Activated CD4-positive, alpha-beta T cell treated with anti-CD3 and anti-CD28 coated beads for 24 hours (primary cell): ENCODE data around the gene GZMM.

Experiments used
- DNase-seq, 2 donors: peaks; one replicate each; pipeline ENCODE4 v3.0.0-alpha.2; 2020; ENCODE audit warnings: low read depth in 2 of 2

GZMM gene

DNA sequence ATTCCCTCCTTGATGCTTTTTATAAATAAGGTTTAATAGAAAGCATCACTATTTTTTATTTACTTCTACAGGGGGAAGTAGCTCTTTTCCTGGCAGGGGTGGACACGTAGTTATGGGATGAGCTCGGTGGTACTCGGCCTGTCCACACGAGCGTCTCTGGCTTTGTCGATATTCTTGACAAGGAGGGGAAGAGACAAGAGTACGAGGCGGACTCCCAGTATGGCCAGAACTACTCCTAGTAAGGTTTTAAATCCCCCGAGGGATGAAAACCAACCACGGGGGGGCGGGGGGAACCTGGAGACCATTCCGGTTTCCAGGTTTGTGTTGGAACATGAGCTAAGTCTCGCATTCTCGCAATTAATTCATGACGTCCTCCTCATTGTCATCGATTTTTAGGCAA is 23.0 kb downstream of the GZMM start:
- no peak for DNase-seq

DNA sequence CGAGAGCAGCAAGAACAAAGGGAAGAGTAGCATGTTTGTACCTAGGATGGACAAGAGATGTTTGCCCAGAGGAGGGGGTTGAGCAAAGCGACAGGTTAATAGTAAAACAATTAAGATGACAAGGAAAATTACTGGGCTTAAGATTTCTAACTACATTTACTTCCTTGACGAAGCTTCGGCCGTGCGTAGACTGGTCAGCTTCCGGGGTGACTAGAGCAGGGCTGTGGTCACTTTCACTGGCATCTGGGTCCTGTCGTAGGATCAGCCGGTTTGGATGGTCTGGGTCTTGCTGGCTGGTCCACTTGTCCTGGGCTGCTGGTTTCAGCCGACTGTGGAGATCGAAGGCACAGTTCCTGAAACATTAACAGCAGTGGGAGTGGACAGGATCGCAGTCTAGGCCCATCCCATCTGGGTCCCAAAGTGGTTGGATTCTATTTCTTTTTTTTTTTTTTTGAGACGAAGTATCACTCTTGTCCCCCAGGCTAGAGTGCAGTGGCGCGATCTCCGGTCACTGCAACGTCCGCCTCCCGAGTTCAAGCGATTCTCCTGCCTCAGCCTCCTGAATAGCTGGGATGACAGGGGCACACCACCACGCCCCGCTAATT is 23.5 kb downstream of the GZMM start:
- DNase-seq = no peak

DNA sequence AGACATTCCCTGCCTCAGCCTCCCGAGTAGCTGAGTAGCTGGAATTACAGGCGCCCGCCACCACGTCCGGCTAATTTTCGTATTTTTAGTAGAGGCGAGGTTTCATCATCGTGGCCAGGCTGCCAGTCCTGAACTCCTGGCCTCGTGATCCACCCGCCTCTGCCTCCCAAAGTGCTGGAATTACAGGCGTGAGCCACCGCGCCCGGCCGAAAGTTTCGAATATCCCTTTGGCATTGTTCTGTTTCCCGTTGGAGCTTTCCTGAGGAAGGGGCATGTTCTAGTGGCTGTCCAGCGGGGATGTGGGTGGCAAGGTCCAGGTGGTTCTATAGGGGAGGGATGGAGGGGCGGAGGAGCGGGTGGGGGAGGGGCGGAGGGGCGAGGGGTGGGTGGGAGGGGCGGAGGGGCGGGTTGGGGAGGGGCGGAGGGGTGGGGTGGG is 26.4 kb downstream of the GZMM start:
- no peak for DNase-seq

DNA sequence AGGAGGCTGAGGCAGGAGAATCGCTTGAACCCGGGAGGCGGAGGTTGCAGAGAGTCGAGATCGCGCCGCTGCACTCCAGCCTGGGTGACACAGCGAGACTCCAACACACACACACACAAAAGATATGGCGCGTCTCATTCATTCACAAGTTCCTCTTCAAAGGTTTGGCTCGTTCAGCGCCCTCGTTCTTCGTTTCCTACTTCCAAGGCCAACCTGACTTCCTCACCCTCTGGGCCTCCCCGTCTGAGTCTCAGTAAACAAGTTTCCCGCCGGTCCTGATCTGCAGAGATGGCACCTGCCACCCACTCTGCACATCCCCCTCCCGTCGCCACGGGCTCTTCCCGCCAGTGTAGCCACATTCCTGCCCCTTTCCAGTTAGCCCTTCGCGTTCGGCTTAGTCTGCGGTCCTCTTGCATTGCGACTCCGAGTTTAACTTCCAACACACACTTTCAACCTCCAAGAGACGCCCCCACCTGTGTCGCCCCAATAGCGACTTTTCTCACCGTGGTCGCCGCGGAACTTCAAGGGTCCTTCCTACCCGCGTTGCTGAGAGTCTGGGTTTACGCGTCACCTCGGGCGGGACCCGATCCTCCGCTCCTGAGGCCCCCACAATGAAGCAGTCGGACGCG is 27.2 kb downstream of the GZMM start:
- no peak for DNase-seq

DNA sequence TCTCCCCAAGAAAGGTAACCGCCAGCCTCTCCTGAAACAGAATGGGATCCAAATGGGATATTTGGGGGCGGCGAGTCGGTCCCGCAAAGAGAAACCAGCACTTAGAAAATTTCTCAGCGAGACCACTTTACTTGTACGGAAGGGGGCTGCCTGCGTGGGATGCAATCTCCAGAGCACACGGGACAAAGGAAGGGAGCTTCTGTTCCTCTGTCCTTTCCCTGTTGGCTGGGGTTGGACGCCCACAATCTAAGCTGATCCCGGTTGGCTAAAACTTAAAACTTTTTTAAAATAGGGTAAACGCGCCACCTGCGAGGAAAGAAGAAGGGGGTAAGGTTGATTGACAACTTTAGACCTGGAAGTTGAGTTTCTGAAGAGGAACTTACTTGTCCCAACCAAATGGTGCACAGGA is 27.7 kb downstream of the GZMM start:
- no peak for DNase-seq

DNA sequence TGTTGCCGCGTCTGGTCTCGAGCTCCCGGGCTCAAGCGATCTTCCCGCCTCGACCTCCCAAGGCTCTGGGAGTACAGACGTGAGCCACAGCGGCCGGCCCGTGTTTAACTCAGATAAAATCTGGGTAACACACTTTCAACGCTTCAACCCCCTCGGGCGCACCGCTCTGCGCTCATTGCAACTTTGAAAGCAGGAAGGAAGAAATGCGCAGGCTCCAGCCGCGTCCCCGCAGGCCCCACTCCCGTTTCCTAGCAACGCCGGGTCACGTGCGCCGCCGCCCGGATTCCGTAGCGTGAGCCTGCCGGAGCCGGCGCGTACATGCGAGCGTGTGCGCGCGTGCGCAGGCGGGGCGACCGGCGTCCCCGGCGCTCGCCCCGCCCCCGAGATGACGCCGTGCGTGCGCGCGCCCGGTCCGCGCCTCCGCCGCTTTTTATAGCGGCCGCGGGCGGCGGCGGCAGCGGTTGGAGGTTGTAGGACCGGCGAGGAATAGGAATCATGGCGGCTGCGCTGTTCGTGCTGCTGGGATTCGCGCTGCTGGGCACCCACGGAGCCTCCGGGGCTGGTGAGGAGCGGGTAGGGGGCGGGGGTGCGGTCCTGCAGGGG is 28.4 kb downstream of the GZMM start, which contains the start of gene BSG:
Gene BSG (plus strand): TSS at position 457 of the 603 bp plus-strand sequence. CDS start 39 bp downstream, at position 496.
- peak; percentile 96 to 98 for DNase-seq

DNA sequence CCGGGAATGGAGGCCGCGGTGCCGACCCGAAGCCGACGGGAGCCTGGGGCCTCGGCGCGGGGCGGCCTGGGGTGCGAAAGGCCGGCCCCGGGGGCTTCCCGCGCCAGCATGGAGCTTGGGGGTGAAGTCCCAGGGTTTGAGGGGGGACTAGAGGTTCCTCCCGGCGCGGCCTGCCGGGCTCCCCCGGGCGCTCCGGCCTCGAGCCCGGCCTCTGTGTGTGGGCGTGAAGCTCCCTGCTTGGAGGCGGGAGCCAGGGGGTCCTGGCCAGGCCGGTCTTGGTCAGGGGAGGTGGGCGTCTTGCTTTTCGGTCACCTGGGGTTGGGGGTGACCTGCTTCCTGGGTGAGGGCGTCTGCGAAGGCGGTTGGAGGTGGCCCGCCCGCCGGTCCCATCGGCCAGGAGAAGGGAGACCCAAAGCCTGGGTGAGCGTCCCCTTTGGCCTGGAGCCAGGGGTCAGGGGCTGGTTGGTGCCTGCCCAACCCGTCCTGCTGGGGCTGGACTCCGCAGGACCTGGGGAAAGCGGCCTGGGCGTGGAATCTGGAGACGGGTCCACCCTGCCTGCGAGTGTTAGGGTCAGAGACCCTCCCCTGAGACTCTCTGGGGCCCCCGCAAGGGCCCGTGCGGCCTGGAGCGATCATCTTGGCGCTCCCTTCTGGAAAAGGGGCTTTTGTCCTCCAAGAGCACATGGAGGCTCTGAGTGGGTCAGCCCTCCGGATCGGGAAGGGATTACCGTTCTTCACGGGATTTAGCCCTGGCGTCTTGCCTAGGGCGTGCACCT is 29.1 kb downstream of the GZMM start:
- no peak for DNase-seq

DNA sequence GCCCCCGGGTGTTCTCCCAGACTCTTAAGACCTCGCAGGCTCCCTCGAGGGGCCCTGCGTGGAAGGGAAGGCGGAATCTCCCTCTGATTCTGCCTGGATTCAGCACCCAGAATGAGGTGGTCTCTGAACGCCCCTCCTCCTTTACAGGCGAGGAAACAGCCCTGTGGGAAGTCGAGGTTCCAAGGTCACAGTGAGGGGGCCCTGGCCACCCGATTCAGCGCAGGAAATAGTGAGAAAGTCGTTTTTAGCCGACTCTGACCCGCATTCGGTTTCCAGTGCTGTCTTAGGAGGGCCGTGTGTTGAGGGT is 29.6 kb downstream of the GZMM start:
- no peak for DNase-seq

DNA sequence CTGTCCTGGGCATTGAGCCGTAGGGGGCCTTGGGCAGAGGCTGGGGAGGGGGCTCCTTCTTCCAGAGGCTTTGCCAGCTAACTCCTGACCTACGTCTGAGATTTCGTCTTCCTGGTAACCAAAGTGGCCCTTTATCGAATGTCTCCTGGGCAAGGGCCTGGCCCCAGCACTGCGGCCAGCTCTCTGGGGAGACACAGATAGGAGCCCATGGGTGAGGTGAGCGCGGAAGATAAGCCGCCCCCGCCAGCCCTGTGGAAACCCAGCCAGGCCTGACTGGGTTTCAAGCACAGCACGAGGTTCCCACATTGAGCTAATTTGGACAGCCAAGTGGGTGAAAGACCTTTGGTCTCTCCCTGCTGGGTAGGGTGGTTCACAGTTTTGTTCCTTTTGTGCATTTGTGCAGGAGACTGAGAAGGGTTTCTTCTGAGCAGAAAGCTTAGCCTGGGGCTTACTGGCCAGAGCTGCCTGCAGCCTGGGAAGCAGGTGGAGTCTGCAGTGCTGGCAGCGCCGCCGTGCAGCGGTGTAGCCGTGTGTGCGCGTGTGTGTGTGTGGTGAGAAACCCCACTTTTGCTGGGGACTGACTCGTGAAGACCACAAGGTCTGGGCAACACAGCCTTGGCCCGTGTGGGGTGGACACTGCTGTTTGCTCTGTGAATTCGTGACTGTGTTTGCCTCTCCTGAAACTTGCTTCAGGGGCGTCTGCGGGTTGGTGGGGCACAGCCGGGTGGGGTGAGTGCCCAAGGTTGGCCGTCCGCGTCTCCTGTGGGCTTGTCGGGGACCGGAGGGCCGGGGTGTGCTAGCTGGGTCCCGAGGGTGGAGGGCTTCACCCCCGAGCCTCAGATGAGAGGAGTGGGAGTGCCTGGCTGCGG is 31.0 kb downstream of the GZMM start:
- no peak for DNase-seq

DNA sequence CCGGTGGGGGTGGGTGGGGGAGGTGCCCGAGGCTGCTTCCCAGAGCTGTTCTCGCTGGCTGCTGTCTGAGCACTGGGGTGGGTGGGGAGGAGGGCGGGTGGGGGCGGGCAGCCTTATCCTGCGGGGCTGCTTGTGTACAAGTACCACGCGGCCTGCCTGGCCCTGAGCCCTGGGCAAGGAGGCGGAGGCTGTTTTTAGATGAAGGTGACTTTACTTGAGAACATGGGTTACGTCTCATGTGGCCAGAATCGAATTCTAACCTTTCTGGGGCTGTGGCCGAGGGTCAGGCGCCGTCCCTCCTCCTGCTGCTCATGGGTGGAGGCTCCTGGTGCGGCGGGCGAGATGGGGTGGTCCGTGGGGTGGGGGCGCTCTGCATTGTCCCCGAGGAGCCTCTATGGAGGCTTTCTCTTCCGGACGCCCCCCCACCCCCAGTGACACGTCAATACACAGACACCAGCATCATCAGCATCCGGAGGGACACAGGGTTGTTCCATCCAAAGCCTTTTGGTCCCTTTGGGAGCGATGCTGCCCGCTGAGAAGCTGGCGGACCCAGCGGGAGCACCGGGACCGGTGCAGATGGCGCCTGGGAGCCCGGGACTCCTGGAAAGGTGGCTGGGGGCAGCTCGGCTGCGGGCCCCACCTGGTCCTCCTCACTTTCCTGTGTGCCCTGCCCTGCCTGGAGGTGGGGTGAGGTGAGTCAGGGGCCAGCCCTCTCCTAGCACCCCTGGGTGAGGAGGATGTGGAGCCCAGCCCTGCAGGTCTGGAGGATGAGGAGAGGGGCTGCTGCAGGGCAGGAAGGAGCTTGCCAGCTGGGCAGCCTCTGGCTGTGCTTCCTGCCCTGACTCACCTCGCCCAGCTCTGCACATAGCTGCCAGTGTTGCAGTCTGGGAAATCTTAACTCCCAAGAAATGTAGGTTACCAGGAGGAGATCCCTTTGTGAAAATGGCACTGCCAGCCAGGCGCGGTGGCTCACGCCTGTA is 32.0 kb downstream of the GZMM start:
- DNase-seq = no peak

DNA sequence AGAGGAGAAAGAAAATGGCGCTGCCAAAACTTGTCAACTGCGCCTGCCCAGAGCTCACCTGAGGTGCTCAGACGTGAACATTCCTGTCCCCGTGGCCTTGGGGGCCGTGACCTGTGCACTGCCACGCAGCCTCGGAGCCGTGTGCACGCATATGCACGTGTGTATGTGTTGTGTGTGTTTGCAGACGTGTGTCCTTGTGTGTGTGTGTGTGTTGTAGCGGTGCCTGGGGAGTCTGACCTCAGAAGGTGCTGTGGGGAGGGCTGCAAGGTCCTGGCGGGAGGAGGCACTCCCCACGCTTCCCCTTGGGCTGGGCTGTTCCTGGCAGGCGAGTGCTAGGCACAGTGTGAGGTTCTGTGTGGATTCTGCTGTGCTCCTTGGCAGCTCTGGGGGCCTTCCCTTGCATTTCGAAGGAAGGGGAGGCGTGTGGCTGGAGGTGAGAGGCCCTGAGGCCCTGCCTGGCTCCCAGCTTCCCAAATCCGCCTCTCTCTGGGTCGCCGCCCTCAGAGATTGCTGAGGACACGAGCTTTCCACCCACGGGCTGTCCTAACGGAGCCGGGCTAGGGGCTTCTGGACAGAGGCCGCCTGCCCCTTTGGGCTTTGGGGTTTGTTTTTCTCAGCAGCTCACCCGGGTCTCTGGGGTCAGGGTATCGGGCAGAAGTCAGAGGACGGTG is 33.0 kb downstream of the GZMM start:
- DNase-seq = no peak

DNA sequence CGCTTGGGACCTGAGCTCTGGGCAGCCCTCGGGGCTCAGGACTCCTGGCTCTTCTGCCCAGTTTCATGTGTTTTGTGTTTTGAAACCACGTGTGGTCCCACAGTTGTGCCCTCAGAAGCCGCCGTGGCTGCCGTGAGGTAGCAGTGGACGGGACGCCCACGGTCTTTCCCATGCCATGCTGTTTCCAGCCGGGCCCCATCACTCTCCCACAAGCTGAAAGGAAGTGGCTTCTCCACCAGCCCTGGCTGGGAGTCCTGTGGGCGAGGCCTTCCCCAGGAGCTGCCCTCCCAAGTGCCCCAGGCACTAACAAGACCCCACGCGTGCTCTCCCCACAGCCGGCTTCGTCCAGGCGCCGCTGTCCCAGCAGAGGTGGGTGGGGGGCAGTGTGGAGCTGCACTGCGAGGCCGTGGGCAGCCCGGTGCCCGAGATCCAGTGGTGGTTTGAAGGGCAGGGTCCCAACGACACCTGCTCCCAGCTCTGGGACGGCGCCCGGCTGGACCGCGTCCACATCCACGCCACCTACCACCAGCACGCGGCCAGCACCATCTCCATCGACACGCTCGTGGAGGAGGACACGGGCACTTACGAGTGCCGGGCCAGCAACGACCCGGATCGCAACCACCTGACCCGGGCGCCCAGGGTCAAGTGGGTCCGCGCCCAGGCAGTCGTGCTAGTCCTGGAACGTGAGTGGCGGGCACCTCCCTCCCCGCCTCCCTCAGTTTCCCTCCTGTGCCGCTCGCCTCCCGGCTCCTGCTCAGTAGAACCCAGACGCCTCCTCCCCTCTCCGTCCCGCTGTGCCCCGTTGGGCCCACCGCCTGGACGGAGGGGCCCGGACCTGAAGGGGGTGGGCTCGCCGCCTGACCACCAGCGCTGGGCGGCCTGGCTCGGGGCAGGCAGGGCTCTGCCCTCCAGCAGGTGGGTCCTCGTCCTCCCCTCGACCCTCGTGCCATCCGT is 33.9 kb downstream of the GZMM start:
- DNase-seq = no peak

DNA sequence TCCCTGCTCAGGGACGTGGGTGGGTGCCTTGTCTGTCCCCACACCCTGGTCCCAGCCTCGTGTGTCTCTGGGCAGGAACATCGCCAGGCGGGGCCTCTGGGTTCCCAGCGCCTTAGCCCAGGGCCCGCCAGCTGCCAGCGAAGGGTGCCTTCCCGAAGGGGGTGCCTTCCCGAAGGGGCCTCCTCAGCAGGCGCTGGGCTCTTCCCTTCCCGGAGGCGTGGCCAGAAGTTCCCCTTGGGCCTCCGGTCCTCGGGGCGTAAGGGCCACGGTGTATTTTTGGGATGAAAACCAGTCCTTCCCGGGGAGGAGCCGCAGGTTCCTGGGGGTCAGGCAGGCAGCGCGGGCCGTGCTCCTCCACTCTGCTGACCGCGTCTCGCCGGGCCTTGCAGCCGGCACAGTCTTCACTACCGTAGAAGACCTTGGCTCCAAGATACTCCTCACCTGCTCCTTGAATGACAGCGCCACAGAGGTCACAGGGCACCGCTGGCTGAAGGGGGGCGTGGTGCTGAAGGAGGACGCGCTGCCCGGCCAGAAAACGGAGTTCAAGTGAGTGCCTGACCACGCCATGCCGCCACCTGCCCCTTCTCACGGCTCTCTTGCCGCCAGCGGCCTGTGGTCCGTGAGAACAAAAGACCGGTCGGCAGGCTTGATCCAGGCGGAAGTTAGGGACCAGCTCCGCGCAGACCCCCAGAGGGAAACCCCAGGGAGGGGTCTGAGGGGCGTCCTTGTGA is 35.4 kb downstream of the GZMM start:
- DNase-seq = no peak

DNA sequence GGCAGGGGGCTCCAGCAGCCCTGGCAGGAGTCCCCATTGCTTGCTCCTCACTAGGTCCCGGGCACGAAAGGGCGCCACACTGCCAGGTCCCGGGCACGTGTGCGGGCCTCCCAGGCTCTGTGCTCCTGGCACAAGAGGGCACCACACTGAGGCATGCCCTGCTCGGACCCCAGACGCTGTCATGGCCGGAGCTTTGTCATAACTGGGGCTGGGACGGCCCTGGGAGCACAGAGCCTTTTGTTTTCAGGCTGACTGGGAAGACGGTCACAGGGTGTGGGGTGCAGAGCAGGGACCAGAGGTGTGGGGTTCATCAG is 35.9 kb downstream of the GZMM start:
- no peak for DNase-seq

DNA sequence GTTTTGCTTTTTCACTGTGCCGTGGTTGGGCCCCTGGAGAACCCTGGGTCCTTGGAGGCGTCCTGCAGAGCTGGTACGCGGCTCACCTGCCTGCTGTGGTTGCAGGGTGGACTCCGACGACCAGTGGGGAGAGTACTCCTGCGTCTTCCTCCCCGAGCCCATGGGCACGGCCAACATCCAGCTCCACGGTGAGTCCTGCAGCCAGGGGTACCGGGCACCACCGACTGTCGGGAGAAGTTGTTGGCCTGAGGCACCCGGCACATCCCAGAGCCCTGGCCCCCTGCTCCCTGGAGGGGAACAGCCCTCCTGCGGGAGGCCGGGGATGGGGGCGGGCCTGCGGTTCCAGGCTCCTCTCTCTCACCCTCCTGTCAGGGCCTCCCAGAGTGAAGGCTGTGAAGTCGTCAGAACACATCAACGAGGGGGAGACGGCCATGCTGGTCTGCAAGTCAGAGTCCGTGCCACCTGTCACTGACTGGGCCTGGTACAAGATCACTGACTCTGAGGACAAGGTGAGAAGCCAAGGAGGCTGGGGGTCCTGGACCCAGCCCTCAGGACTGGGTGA is 36.5 kb downstream of the GZMM start:
- no peak for DNase-seq

DNA sequence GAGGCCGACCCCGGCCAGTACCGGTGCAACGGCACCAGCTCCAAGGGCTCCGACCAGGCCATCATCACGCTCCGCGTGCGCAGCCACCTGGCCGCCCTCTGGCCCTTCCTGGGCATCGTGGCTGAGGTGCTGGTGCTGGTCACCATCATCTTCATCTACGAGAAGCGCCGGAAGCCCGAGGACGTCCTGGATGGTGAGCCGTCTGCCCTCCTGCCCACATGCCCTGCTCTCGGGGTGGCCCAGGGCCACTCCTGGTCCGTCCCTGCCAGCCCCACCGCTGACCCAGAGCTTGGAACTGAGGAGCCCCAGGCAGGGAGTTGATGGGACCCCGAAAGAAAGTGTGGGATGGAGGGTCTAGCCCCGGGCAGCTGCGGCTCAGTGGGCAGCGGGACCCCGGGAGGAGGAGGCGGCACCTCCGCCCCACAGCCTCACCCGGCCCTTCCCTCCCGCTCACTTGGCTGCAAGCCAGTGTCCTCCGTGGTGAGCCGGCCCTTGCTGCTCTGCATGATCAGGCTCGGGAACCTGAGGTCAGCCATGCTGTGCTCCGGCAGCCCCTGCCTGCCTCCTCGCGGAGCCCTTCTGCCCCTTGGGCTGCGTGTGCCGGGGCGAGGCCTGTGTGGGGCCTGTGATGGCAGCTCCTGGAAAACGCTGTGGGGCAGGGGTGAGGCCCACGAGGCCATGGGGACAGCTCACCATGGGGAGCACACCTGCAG is 37.7 kb downstream of the GZMM start:
- no peak for DNase-seq

DNA sequence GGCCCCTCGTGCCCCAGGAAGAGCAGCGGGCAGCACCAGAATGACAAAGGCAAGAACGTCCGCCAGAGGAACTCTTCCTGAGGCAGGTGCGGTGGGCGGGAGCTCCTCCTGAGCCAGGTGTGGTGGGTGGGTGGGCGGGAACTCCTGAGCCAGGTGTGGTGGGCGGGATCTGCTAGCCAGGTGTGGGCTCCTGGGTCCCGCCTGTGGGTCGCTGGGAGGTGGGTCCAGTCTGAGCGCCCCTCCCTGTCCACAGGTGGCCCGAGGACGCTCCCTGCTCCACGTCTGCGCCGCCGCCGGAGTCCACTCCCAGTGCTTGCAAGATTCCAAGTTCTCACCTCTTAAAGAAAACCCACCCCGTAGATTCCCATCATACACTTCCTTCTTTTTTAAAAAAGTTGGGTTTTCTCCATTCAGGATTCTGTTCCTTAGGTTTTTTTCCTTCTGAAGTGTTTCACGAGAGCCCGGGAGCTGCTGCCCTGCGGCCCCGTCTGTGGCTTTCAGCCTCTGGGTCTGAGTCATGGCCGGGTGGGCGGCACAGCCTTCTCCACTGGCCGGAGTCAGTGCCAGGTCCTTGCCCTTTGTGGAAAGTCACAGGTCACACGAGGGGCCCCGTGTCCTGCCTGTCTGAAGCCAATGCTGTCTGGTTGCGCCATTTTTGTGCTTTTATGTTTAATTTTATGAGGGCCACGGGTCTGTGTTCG is 38.8 kb downstream of the GZMM start:
- no peak for DNase-seq
